OCI-LY1 (cell line): ENCODE results near the gene GNRH2.

Experiments used
- H2AFZ ChIP-seq: fragments of 200-600 bp; sonication (generic), shearing (Covaris generic); 2 replicates; pipeline ENCODE4 v1.6.0; 2014; ENCODE audit warnings: antibody characterized with exemption, mild to moderate bottlenecking, low read length
- H3F3A ChIP-seq: fragments of 200-600 bp; sonication (generic), shearing (Covaris generic); 2 replicates; pipeline ENCODE4 v1.6.0; 2014; ENCODE audit warnings: mild to moderate bottlenecking, antibody characterized with exemption, low read length, moderate library complexity; ENCODE audit not compliant: insufficient read depth
- H3K27ac ChIP-seq: fragments of 200-600 bp; sonication (generic); 2 replicates; pipeline ENCODE4 v1.5.1; 2014; ENCODE audit warnings: low read length, mixed run types, mild to moderate bottlenecking, low read depth; ENCODE audit not compliant: poor library complexity, severe bottlenecking
- H3K27me3 ChIP-seq: fragments of 200-600 bp; sonication (generic); 2 replicates; pipeline ENCODE4 v1.6.0; 2014; ENCODE audit warnings: antibody characterized with exemption, mild to moderate bottlenecking, low read length, moderate library complexity; ENCODE audit not compliant: insufficient read depth
- H3K36me3 ChIP-seq: fragments of 200-600 bp; sonication (generic); 2 replicates; pipeline ENCODE4 v1.6.1; 2014; ENCODE audit warnings: mild to moderate bottlenecking, antibody characterized with exemption, low read length, moderate library complexity, mixed read lengths; ENCODE audit not compliant: insufficient read depth
- H3K4me1 ChIP-seq: fragments of 200-600 bp; sonication (generic); 2 replicates; pipeline ENCODE4 v1.5.1; 2014; ENCODE audit warnings: mild to moderate bottlenecking, low read length, moderate library complexity; ENCODE audit not compliant: insufficient read depth, severe bottlenecking
- H3K4me2 ChIP-seq: fragments of 200-600 bp; sonication (generic), shearing (Covaris generic); 2 replicates; pipeline ENCODE4 v1.6.1; 2014; ENCODE audit warnings: low read length
- H3K4me3 ChIP-seq: fragments of 200-600 bp; sonication (generic); 2 replicates; pipeline ENCODE4 v1.5.1; 2014; ENCODE audit warnings: low read length, low read depth, mild to moderate bottlenecking, mixed read lengths; ENCODE audit not compliant: poor library complexity, severe bottlenecking
- H3K79me2 ChIP-seq: fragments of 200-600 bp; shearing (Covaris generic); 2 replicates; pipeline ENCODE4 v1.6.1; 2016; ENCODE audit warnings: mixed run types, low read length, mixed read lengths; ENCODE audit not compliant: insufficient read depth
- H3K9ac ChIP-seq: fragments of 200-600 bp; sonication (generic), shearing (Covaris generic); 2 replicates; pipeline ENCODE4 v1.6.1; 2014; ENCODE audit warnings: mild to moderate bottlenecking, low read length, mixed read lengths
- H3K9me2 ChIP-seq: fragments of 200-600 bp; sonication (generic), shearing (Covaris generic); 2 replicates; pipeline ENCODE4 v1.6.1; 2014; ENCODE audit warnings: low read depth, mild to moderate bottlenecking, low read length, mixed read lengths
- H3K9me3 ChIP-seq: fragments of 200-600 bp; shearing (Covaris generic); 2 replicates; pipeline ENCODE4 v1.6.1; 2014; ENCODE audit warnings: low read length, mixed read lengths
- H4K20me1 ChIP-seq: fragments of 200-600 bp; sonication (generic), shearing (Covaris generic); 2 replicates; pipeline ENCODE4 v1.6.0; 2016; ENCODE audit warnings: mild to moderate bottlenecking, low read length; ENCODE audit not compliant: insufficient read depth
- EZH2 ChIP-seq: fragments of 200-600 bp; sonication (generic), shearing (Covaris generic); IDR thresholded peaks from 2 replicates; pipeline ENCODE4 v1.8.0; 2017; ENCODE audit warnings: borderline replicate concordance, mixed run types, mild to moderate bottlenecking, antibody characterized with exemption, low read length, moderate library complexity, mixed read lengths
- TF ChIP-seq, protein P1 (sequence below): fragments of 200-600 bp; sonication (generic), shearing (Covaris generic); IDR thresholded peaks from 2 replicates; pipeline ENCODE4 v1.5.1; 2017; ENCODE audit warnings: mild to moderate bottlenecking, antibody characterized with exemption, low read length, moderate library complexity, mixed read lengths

The GNRH2 gene

DNA sequence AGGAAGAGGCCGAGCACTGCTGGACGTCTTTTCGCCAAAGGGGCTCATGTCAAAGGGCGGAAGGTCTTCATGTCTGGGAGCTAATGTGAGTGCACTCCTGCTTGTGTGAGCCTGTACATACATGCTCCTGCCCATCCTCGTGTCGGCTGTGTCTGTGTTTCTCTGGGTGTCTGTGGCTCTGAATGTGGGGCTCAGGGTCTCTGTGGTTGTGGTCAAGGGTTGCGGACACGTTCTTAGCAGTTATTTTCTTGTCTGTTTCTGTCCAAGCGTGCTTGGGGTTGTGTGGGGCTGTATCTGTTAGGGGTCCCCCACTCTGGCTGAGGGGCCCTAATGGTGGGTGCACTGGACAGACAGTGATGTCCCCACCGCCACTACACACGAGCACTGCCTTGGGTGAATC, 38.2 kb downstream of the GNRH2 start:
- H3K4me3 ChIP-seq = no peak overlapping the region
- H3K9ac ChIP-seq = no peak overlapping the region
- no peaks in the 10 kb centered on the region for H3K9me2 ChIP-seq
- no peak overlapping the region for H3K27ac ChIP-seq
- H3K9me3 ChIP-seq = no peaks in the 10 kb centered on the region
- no peaks in the 10 kb centered on the region for H3K4me1 ChIP-seq
- H3K79me2 ChIP-seq = no peaks in the 10 kb centered on the region
- H3F3A ChIP-seq = no peaks in the 10 kb centered on the region
- H3K4me2 ChIP-seq = no peak overlapping the region
- H4K20me1 ChIP-seq = no peaks in the 10 kb centered on the region
- TF ChIP-seq, protein P1, sequence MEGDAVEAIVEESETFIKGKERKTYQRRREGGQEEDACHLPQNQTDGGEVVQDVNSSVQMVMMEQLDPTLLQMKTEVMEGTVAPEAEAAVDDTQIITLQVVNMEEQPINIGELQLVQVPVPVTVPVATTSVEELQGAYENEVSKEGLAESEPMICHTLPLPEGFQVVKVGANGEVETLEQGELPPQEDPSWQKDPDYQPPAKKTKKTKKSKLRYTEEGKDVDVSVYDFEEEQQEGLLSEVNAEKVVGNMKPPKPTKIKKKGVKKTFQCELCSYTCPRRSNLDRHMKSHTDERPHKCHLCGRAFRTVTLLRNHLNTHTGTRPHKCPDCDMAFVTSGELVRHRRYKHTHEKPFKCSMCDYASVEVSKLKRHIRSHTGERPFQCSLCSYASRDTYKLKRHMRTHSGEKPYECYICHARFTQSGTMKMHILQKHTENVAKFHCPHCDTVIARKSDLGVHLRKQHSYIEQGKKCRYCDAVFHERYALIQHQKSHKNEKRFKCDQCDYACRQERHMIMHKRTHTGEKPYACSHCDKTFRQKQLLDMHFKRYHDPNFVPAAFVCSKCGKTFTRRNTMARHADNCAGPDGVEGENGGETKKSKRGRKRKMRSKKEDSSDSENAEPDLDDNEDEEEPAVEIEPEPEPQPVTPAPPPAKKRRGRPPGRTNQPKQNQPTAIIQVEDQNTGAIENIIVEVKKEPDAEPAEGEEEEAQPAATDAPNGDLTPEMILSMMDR = no peak
- TF ChIP-seq EZH2 = no peak
- H3K27me3 ChIP-seq = no peaks in the 10 kb centered on the region; the same call in 1 of the 2 replicates
- H2AFZ ChIP-seq = no peak overlapping the region
- no peaks in the 10 kb centered on the region for H3K36me3 ChIP-seq

DNA sequence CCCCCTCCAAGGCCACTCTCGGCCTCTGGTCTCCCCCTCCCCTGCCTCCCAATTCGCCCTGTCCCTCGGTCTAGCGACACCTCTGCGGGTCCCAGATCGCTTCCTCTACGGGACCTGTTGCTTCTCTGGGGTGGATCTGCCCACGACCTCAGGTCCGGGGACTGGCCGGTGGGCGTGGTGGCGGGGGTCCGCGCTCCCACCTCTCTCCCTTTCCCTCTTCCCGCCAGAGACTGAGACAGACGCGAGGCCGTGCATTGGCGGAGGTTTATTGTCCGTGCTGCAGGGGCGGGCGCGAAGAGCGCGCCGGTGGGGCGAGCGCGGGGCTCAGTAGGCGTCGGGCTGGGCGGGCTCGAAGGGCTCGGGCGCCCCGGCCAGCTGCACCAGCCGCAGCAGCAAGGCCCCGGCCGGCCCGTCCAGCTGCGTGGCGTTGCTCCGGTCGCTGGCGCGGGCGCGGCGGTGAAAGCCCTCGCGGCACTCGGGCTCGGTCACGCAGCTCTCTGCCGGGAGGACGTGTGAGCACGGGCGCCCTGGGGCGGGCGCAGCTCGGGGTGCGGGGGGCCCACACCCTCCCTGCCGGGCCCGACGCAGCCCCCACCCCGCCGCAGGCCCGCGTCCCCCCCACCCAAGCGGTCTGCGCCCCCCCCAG, 39.0 kb downstream of the GNRH2 start:
- H2AFZ ChIP-seq = no peak overlapping the region
- no peaks in the 10 kb centered on the region for H4K20me1 ChIP-seq
- H3F3A ChIP-seq = no peaks in the 10 kb centered on the region
- no peaks in the 10 kb centered on the region for H3K4me1 ChIP-seq
- no peak overlapping the region for H3K27ac ChIP-seq
- H3K9me2 ChIP-seq = no peaks in the 10 kb centered on the region
- no peaks in the 10 kb centered on the region for H3K36me3 ChIP-seq
- H3K9me3 ChIP-seq = no peaks in the 10 kb centered on the region
- H3K4me3 ChIP-seq = no peak overlapping the region
- no peaks in the 10 kb centered on the region; the same call in 1 of the 2 replicates for H3K27me3 ChIP-seq
- H3K4me2 ChIP-seq = no peak overlapping the region
- no peak overlapping the region for H3K9ac ChIP-seq
- no peaks in the 10 kb centered on the region for H3K79me2 ChIP-seq
- TF ChIP-seq, protein P1 = no peak
- TF ChIP-seq EZH2 = no peak

DNA sequence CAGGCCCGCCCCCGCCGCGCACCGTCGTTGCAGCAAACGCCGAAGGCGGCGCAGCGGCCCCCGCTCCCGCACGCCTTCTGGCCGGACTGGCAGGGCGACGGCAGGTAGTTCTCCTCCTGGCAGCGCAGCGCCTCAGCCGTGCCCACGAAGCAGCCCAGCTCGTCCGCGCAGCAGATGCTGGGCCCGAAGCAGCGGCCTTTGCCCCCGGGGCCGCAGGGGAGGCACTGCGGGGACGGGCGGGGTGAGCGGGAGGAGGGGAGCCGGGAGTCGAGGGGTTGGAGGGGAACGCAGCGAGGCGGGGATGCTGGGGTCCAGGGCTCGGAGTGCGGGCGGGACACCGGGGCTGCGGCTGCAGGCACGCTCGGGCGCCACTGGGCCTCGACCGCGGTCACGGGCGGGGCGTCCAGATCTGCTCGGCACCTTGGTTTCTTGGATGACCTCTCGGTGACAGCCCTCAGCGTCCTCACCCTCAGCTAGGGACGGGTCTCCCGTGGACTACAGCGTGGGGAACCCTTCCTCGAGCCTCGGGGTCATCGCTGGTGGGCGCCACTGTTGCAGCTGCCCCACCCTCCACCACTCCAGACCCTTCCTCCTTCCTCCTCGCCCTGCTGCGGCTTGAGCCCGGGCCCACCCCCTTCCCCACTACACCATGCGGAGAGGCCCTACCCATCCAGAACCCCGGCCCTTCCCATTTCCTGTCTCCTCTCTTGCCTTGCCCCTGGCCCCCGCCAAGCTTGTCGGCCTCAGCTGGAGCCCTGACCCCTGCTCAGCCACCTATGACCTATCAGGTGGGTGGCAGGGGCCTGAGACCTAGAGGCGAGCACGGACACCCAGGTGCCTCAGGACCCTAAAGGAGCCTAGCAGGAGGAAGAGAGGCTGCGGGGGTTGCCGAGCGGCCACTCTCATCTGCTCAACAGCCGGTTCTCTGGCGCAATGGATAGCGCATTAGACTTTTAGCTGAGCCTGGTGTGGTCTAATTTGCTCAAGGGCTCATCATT, 39.8 kb downstream of the GNRH2 start:
- Histone ChIP-seq H3K4me3 (no peak overlapping the region), H3K27ac (no peak overlapping the region), H3K9ac (no peak overlapping the region), H3F3A (no peaks in the 10 kb centered on the region), H3K36me3 (no peaks in the 10 kb centered on the region), H3K4me1 (no peaks in the 10 kb centered on the region), H3K27me3 (no peaks in the 10 kb centered on the region), H3K79me2 (no peaks in the 10 kb centered on the region), H3K4me2 (no peak overlapping the region), H3K9me2 (no peaks in the 10 kb centered on the region), H3K9me3 (no peaks in the 10 kb centered on the region), H4K20me1 (no peaks in the 10 kb centered on the region), H2AFZ (no peak overlapping the region)
- no peak for TF ChIP-seq EZH2
- TF ChIP-seq, protein P1 = no peak
